BLaER1 treated with 17β-estradiol and CSF1 and Interleukin-3, amounts not matched to agents 10 nM and 100 nM (cell line): ENCODE results near the gene PAX7.

ENCODE experiments used
- H3K27ac ChIP-seq, 11 experiments: shearing (Covaris generic); formaldehyde crosslinking; 2 replicates each; pipeline ENCODE4 v1.8.1; 2022
- H3K27me3 ChIP-seq, 11 experiments: shearing (Covaris generic); formaldehyde crosslinking; 2 replicates each; pipeline ENCODE4 v1.8.1; 2022
- H3K36me3 ChIP-seq, 11 experiments: shearing (Covaris generic); formaldehyde crosslinking; 2 replicates each; pipeline ENCODE4 v1.8.1; 2022
- H3K4me1 ChIP-seq, 10 experiments: shearing (Covaris generic); formaldehyde crosslinking; 2 replicates each; pipeline ENCODE4 v1.8.1; 2022
- H3K4me2 ChIP-seq, 11 experiments: shearing (Covaris generic); formaldehyde crosslinking; 2 replicates each; pipeline ENCODE4 v1.8.1; 2022
- H3K4me3 ChIP-seq, 10 experiments: shearing (Covaris generic); formaldehyde crosslinking; 2 replicates each; pipeline ENCODE4 v1.8.1; 2022
- H3K9ac ChIP-seq, 11 experiments: shearing (Covaris generic); formaldehyde crosslinking; 2 replicates each; pipeline ENCODE4 v1.8.1; 2022
- H3K9me3 ChIP-seq, 11 experiments: shearing (Covaris generic); formaldehyde crosslinking; replicated peaks in 1 of 11; 2 replicates each; pipeline ENCODE4 v1.8.1; 2022
- H4K20me1 ChIP-seq, 11 experiments: shearing (Covaris generic); formaldehyde crosslinking; 2 replicates each; pipeline ENCODE4 v1.8.1; 2022
- Cebpa-rat ChIP-seq, 11 experiments: shearing (Covaris generic); IDR thresholded peaks; 2 replicates each; pipeline ENCODE4 v1.8.1; 2022

PAX7 gene

DNA sequence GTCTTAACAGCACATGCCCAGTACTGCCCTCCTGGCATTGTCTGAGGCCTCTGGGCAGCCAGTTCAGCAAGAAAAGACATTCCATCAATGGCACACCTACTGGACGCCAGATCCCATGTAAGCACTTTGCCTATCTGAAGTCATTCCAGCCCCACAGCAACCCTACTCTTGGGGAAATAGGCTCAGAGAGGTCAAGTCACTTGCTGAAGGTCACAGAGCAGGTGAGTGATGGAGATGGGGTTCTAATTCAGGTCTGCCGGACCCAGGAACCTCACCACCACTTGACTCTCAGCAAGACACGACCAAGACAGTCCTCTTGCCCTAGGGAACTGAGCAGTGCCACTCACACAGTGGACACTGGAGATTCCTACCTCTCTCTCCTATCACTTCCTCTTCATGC, 79.4 kb downstream of the PAX7 start:
- Histone ChIP-seq H3K27me3 (peaks cover 7 to 34% (median 10%) of the 10 kb centered on the region in 11 experiments; a peak in 21 of 22 replicates), H3K36me3 (no peaks in the 10 kb centered on the region), H3K9me3 (no peaks in the 10 kb centered on the region), H3K4me3 (no peak overlapping the region), H3K4me2 (no peak overlapping the region), H4K20me1 (peaks cover 0 to 9% (median 0%) of the 10 kb centered on the region in 11 experiments; a peak in 3 of 22 replicates), H3K4me1 (peaks cover 0 to 34% (median 17%) of the 10 kb centered on the region in 10 experiments; a peak in 16 of 20 replicates), H3K27ac (no peak overlapping the region), H3K9ac (no peak overlapping the region)
- no peak for TF ChIP-seq Cebpa-rat (IDR thresholded peaks at IDR 0.05)

DNA sequence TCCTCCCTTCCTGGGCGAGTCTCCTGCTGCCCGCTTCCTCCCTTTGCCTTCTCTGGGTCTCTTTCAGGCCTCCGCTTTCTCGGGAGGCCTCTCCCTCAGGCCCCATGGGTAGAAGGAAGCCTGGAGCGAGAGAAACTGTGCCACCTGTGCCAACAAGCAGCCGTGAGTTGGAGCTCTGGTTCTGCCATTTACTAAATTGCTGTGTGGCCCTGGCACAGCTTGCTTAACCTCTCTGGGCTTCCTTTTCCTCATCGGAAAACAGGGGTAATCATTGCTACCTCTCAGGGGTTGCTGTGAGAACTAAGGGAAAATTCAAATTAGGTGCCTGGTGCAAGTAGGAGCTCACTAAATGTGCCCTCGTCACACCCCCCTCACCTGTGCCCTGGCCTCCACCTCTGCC, 80.4 kb downstream of the PAX7 start:
- Histone ChIP-seq H3K4me3 (no peak overlapping the region), H4K20me1 (peaks cover 0 to 9% (median 3%) of the 10 kb centered on the region in 11 experiments; a peak in 4 of 22 replicates), H3K36me3 (no peaks in the 10 kb centered on the region), H3K4me1 (peaks cover 3 to 26% (median 13%) of the 10 kb centered on the region in 10 experiments), H3K9ac (no peak overlapping the region), H3K4me2 (no peak overlapping the region), H3K9me3 (no peaks in the 10 kb centered on the region), H3K27me3 (peaks cover 16 to 34% (median 19%) of the 10 kb centered on the region in 11 experiments), H3K27ac (no peak overlapping the region)
- TF ChIP-seq Cebpa-rat (IDR thresholded peaks at IDR 0.05) = no peak

DNA sequence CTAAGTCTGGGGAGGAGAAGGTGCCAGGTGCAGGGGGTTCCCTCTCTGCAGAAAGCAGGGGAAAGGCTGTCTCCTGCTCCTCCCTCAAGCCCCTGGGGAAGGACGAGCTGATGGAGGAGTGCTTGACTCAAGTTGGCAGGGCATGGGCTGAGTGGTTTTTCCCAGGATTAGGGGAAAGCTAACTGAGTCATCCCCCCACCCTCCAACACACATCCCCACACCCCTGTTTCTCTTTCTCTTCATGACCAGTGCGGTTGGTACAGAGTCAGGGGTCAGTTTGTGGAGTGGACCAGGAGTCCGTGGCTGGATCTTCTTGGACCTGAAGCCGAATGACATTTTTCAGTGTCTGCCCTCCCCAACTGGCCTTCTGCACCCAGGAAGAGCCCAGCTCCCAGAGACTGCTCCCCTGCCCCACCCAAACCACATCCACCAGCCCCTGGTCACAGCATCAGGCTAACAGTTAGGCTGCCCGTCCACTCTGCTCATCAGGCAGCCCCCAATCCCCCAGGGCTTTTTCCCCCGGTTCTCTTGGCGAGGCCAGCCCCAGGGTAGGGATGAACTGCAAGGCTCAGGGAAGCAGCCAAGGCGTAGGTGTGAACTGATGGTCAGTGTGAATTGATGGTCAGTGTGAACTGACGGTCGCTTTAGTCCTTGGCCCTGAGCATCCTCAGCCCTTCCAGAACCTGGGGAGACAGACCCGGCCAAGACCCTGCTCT, 81.0 kb downstream of the PAX7 start:
- Histone ChIP-seq H3K4me3 (no peak overlapping the region), H3K27me3 (peaks cover 22 to 37% (median 25%) of the 10 kb centered on the region in 11 experiments), H3K9ac (no peak overlapping the region), H3K36me3 (no peaks in the 10 kb centered on the region), H3K4me1 (peaks cover 7 to 29% (median 17%) of the 10 kb centered on the region in 10 experiments), H3K27ac (no peak overlapping the region), H4K20me1 (peaks cover 0 to 13% (median 7%) of the 10 kb centered on the region in 11 experiments; a peak in 8 of 22 replicates), H3K9me3 (no peaks in the 10 kb centered on the region), H3K4me2 (no peak overlapping the region)
- TF ChIP-seq Cebpa-rat (IDR thresholded peaks at IDR 0.05) = no peak

DNA sequence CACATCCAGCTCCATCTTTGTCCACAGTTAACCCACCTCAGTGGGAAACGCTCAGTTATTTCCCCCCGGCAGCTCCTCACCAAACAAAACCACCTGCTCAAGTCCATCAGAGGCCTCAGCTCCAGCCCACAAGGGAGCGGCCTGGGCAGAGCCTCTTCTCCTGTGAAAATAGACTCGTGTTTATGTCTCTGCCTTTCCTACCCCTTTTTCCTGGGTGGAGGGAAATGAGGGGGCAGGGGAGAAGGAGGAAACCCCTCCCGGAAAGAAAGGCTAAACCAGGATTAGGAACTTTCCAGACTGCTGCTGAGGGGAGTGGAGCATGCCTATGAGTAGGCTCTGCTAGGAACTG, 81.6 kb downstream of the PAX7 start:
- no peak for TF ChIP-seq Cebpa-rat (IDR thresholded peaks at IDR 0.05)
- H3K36me3 ChIP-seq = no peaks in the 10 kb centered on the region
- H3K4me3 ChIP-seq = no peak overlapping the region
- peaks cover 13 to 34% (median 22%) of the 10 kb centered on the region in 10 experiments for H3K4me1 ChIP-seq
- peaks cover 27 to 42% (median 30%) of the 10 kb centered on the region in 11 experiments for H3K27me3 ChIP-seq
- H3K9me3 ChIP-seq = no peaks in the 10 kb centered on the region
- H3K4me2 ChIP-seq = no peak overlapping the region
- peaks cover 0 to 19% (median 12%) of the 10 kb centered on the region in 11 experiments; a peak in 14 of 22 replicates for H4K20me1 ChIP-seq
- H3K9ac ChIP-seq = no peak overlapping the region
- no peak overlapping the region for H3K27ac ChIP-seq

DNA sequence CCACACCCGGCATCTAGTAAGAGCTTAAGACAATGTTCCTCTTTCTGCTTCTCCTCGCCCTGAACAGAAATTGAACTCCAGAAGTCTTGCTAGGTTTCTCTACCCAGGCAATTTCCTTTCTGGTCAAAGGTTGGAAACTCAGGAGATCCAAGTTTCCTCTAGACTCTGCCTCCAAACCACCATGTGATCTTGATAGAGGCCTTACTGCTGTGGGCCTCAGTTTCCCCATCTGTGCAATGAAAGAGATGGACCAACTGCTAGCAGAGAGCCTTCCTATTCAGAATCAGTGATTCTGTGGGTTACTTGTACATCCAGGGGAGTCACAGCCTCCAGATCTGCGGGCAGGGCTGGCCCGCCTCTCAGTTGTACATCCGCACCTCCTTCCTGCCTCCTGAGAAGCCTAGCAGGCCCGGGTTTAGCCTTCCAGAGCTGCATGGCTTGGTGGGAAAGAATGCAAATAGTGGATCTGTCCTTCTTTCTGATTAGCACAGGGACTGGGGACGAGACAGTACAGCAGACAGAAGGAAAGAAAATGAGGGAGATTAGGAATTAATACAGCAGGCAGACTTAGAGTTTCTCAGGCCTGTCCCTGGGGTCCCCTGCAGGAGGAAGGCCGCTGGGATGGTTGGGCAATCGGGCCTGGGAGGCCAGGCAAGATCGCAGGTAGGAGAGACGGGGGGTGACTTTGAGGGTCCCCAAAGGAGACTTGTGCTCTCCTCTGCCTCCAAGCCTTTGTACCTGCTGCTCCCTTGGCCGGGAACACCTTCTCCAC, 83.9 kb downstream of the PAX7 start:
- Histone ChIP-seq H3K4me2 (no peak overlapping the region), H4K20me1 (peaks cover 0 to 36% (median 22%) of the 10 kb centered on the region in 11 experiments; a peak in 15 of 22 replicates), H3K27me3 (peaks cover 49 to 66% (median 54%) of the 10 kb centered on the region in 11 experiments), H3K4me3 (no peak overlapping the region), H3K4me1 (peaks cover 16 to 32% (median 22%) of the 10 kb centered on the region in 10 experiments), H3K27ac (no peak overlapping the region), H3K36me3 (no peaks in the 10 kb centered on the region), H3K9me3 (no peaks in the 10 kb centered on the region), H3K9ac (no peak overlapping the region)
- TF ChIP-seq Cebpa-rat (IDR thresholded peaks at IDR 0.05) = no peak

DNA sequence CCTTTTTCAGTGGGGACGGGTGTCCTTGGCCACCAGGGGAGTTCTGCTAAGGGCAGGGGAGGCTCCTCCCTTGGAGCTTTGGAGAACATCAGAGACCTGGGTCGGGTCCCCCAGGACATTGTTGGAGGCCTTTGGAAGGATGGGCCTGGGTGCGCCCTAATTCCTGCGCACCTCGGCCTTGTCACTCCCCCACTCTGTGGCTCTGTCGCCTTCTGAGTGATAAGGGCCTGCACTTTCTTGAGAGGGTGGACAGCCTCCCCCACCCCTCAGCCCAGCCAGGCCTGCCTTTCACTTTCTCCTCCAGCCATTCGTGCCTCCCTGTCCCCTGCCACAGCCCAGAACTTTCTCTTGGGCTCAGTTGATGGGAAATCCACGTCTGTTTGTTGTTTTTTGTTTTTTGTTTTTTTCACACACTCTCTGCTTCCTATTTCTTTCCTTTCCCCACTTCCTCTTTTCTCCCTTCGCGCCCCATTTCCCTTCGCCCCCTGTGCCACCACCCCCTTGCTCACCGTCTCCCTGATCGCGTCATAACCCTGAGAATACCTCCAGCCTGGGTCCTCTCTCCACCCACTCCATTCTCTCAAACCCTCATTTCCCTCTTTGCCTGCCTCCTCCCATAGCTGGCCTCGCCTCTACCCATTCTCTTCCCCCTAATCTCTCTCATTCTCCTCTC, 85.6 kb downstream of the PAX7 start:
- peak overlapping the region; percentile 88 to 99 (median 95) for H3K4me2 ChIP-seq
- H3K9ac ChIP-seq = peak overlapping the region in 5 of 11 experiments; percentile 48 to 71 (median 50); a peak in 7 of 22 replicates
- H3K27me3 ChIP-seq = peaks cover 60 to 75% (median 69%) of the 10 kb centered on the region in 11 experiments
- H3K4me1 ChIP-seq = peaks cover 16 to 45% (median 32%) of the 10 kb centered on the region in 10 experiments
- no peaks in the 10 kb centered on the region for H3K36me3 ChIP-seq
- no peak for TF ChIP-seq Cebpa-rat (IDR thresholded peaks at IDR 0.05)
- peaks cover 0 to 51% (median 31%) of the 10 kb centered on the region in 11 experiments; a peak in 15 of 22 replicates for H4K20me1 ChIP-seq
- H3K4me3 ChIP-seq = peak overlapping the region in 9 of 10 experiments; percentile 31 to 66 (median 55); a peak in 15 of 20 replicates
- no peak overlapping the region for H3K27ac ChIP-seq
- H3K9me3 ChIP-seq = no peaks in the 10 kb centered on the region

DNA sequence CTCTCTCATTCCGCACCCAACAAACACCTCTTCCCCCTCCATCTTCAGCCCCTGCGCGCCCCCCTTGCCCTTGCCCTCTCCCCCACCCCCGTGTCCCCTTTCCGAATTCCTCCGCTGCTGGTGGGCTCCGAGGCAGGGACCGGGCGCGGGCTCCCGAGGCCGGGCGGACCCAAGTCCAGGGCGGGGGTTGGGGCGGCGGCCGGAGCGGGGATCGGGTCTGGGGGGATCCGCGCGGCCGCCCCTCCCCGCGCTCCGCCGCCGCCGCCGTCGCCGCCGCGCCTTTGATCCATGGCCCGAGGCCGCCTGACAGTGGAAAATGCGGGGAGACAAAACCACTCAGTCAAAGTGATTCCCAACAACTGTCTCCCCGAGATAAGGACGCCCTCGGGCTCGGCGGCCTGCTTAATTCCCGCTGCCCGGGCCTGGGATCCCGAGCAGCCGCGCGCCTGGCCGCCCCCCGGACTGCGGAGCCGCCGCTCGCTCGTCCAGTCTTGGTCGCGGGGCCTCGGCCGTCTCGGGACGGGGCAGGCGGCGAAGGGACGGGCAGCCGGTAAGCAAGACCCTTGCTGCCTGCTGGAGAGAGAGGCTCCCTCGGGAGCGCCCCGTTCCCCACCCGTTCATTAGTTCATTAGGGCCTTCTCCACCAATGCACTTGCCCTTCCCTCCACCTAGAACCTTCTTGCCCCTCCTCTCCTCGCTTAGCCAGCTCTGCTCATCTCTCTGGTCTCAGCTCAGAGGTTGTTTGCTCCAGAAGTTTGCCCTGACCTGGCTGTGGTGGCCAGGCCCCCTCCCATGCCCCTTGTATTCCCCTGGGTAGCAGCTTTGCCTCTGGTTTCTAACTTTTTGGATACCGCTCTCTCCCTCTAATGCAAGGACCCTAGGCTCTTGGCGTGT, 86.4 kb downstream of the PAX7 start:
- no peak for TF ChIP-seq Cebpa-rat (IDR thresholded peaks at IDR 0.05)
- Histone ChIP-seq H3K4me1 (peaks cover 16 to 52% (median 40%) of the 10 kb centered on the region in 10 experiments), H3K9me3 (no peaks in the 10 kb centered on the region), H3K27ac (no peak overlapping the region), H3K36me3 (no peaks in the 10 kb centered on the region), H3K4me2 (peak overlapping the region; percentile 88 to 99 (median 95)), H3K4me3 (peak overlapping the region; percentile 31 to 66 (median 55)), H3K9ac (peak overlapping the region; percentile 4 to 71 (median 49); a peak in 16 of 22 replicates), H4K20me1 (peaks cover 0 to 59% (median 34%) of the 10 kb centered on the region in 11 experiments; a peak in 15 of 22 replicates), H3K27me3 (peaks cover 60 to 77% (median 70%) of the 10 kb centered on the region in 11 experiments)
